ENCODE data around the gene SYT1. TPM values are rescaled to one million over a fixed set of nuclear protein-coding genes. Genes with fewer than 3 reads are reported as not detected.
"Not testable (repeated sequence)": the region's sequence is repeated elsewhere in the genome, so short reads cannot be mapped to it uniquely, and the experiment has no call there.

Gene SYT1
- total RNA-seq, 1 experiment from 2014 or later = 15.8 TPM

DNA sequence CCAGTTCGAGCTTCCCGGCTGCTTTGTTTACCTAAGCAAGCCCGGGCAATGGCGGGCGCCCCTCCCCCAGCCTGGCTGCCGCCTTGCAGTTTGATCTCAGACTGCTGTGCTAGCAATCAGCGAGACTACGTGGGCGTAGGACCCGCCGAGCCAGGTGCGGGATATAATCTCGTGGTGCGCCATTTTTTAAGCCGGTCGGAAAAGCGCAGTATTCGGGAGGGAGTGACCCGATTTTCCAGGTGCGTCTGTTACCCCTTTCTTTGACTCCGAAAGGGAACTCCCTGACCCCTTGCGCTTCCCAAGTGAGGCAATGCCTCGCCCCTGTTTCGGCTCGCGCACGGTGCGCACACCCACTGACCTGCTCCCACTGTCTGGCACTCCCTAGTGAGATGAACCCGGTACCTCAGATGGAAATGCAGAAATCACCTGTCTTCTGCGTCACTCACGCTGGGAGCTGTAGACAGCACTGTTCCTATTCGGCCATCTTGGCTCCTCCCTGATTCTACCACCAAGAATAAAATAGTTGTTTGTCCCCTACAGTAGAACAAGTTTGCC lies 180.7 kb downstream of the SYT1 start:
- not testable (repeated sequence) for H2AK5ac ChIP-seq (ENCODE audit: insufficient read length, low read length); H2BK120ac ChIP-seq (ENCODE audit: low read depth, low read length, poor library complexity, severe bottlenecking); H3K14ac ChIP-seq (ENCODE audit: insufficient read depth, low read length); H3K79me1 ChIP-seq (ENCODE audit: insufficient read depth, low read depth, low read length, poor library complexity, severe bottlenecking); H4K91ac ChIP-seq (ENCODE audit: insufficient read length, low read depth, low read length); H3K9me3 ChIP-seq (ENCODE audit: control insufficient read depth, low read depth, low read length); H3K4ac ChIP-seq (ENCODE audit: low read depth, low read length); H4K20me1 ChIP-seq (ENCODE audit: control insufficient read depth, insufficient read depth, insufficient read length); H3K23ac ChIP-seq (ENCODE audit: insufficient read length, low read depth, low read length); H2BK15ac ChIP-seq (ENCODE audit: low read depth, low read length); H3K56ac ChIP-seq (ENCODE audit: insufficient read length, low read depth, low read length); H3K27me3 ChIP-seq (ENCODE audit: insufficient read depth, low read length); H3K79me2 ChIP-seq (ENCODE audit: insufficient read depth, low read length); H2BK20ac ChIP-seq (ENCODE audit: low read depth, low read length, poor library complexity, severe bottlenecking); H2BK5ac ChIP-seq (ENCODE audit: insufficient read length, low read length); H3K4me1 Mint-ChIP-seq; H3K4me1 ChIP-seq (ENCODE audit: insufficient read depth, low read length); H2BK12ac ChIP-seq (ENCODE audit: insufficient read length, low read depth, low read length); H2AFZ ChIP-seq (ENCODE audit: low read length); H3K36me3 Mint-ChIP-seq (ENCODE audit: insufficient read depth in 1 of 3, low read depth in 3 of 3); H3K23me2 ChIP-seq (ENCODE audit: insufficient read length, low read depth, low read length, poor library complexity, severe bottlenecking); H3T11ph ChIP-seq (ENCODE audit: low read length); H4K5ac ChIP-seq (ENCODE audit: insufficient read length, low read depth, low read length); H3K27me3 Mint-ChIP-seq (ENCODE audit: low read depth); H3K9me3 Mint-ChIP-seq
- H3K27ac ChIP-seq (ENCODE audit: insufficient read length, low read depth, low read length) = peak overlapping the region; percentile 61
- H3K9ac ChIP-seq (ENCODE audit: extremely low read depth, insufficient read length, low read length) = peak overlapping the region; percentile 72
- Mint-ChIP-seq H3K27ac (peak overlapping the region; percentile 89 to 100 (median 99)), H3K4me3 (peak overlapping the region; percentile 90 to 92)
- WGBS (ENCODE audit: extremely low coverage, insufficient read length, low lambda C conversion rate) = no CpG with 5 or more reads among the region's 32 CpGs
- peak; percentile 45 for DNase-seq
- H3K18ac ChIP-seq (ENCODE audit: insufficient read length, low read depth, low read length) = peak overlapping the region; percentile 93
- H4K8ac ChIP-seq (replicated peaks; ENCODE audit: insufficient read length, low read depth, low read length) = peak overlapping the region; percentile 97
- peak overlapping the region; percentile 58 for H3K4me2 ChIP-seq (ENCODE audit: insufficient read depth, insufficient read length, low read length)

All from H9 (cell line).